GM21825 (cell line): ENCODE measurements around the gene PSRC1.

Source experiments
- ATAC-seq: cut with Tn5 transposase; IDR thresholded peaks from one replicate; pipeline ENCODE4 v1.9.1; 2021; ENCODE audit warnings: mild to moderate bottlenecking, moderate library complexity; ENCODE audit not compliant: unreplicated experiment

Gene PSRC1

GRCh38 chr1:109273570-109274288 is 9.2 kb downstream of the PSRC1 start:
- no peak for ATAC-seq

GRCh38 chr1:109272831-109273547 is 10.0 kb downstream of the PSRC1 start:
- ATAC-seq: no peak

- no peak for ATAC-seq
Observed at GRCh38 chr1:109272021-109272799, 10.7 kb downstream of the PSRC1 start.

- ATAC-seq: no peak
Observed at GRCh38 chr1:109271458-109271857, 11.5 kb downstream of the PSRC1 start.

DNA sequence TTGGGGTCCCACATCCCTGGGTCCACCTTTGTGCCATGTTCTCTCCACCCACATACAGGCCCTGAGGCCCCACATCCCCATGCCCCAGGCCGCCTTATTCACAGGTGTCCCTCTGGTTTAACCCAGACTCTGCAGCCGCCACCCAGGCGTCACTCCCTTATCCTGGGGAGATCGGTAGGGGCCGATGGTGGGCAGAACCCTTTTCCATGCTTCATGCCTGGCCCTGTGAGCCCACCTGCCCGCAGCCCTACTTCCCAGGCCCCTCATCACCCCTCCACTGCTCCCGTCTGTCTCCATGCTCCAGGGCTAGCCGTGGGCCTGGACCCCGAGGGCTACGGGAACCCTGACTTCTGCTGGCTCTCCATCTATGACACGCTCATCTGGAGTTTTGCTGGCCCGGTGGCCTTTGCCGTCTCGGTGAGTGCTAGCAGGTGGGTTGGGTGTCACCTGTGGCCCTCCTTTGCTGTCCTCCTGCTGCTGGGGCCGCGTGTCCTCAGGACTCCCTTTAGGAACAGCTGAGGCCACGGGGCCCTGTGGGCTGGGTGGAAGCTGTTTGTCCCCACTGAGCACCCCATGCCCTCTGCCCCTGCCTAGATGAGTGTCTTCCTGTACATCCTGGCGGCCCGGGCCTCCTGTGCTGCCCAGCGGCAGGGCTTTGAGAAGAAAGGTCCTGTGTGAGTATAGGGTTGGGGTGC is 12.2 kb downstream of the PSRC1 start:
- no peak for ATAC-seq

DNA sequence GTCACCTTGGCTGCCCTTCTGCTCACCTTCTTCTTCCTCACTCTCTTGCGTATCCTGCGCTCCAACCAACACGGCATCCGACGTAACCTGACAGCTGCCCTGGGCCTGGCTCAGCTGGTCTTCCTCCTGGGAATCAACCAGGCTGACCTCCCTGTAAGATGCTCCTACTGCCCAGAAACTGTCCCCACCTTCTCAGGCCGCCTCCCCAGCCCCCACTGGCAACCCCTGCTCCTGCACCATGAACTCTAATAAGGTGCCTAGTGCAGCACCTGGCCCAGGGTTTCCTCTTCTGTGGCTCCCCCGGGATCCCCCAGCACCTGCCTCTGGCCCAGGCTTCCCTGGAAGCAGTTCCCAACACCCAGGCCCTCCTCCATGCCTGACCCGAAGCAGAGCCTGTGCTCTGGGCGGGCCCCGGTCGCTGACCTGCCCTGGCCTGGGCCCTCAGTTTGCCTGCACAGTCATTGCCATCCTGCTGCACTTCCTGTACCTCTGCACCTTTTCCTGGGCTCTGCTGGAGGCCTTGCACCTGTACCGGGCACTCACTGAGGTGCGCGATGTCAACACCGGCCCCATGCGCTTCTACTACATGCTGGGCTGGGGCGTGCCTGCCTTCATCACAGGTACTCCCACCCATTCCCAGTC is 12.8 kb downstream of the PSRC1 start:
- ATAC-seq: no peak

DNA sequence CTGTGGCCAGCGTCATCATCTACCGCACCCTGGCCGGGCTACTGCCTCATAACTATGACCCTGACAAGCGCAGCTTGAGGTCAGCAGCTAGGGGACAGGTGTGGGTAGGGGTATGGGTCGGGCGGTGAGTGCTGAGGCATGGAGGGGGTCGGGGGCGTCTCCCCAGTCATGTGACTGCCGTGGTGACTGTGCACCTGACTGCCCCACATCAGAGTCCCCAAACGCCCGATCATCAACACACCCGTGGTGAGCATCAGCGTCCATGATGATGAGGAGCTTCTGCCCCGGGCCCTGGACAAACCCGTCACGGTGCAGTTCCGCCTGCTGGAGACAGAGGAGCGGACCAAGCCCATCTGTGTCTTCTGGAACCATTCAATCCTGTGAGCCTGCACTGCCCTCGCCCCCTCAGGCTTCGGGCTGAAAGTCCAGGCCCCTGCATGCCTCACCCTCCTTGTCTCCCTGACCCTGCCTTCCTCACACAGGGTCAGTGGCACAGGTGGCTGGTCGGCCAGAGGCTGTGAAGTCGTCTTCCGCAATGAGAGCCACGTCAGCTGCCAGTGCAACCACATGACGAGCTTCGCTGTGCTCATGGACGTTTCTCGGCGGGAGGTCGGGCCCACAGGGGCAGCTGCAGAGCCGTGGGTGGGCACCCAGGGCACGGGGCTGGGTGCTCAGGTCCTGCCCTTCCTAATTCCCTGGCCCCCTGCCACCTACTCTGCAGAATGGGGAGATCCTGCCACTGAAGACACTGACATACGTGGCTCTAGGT is 13.5 kb downstream of the PSRC1 start:
- no peak for ATAC-seq

- ATAC-seq: no peak
Observed at GRCh38 chr1:109268431-109269211, 14.3 kb downstream of the PSRC1 start.

DNA sequence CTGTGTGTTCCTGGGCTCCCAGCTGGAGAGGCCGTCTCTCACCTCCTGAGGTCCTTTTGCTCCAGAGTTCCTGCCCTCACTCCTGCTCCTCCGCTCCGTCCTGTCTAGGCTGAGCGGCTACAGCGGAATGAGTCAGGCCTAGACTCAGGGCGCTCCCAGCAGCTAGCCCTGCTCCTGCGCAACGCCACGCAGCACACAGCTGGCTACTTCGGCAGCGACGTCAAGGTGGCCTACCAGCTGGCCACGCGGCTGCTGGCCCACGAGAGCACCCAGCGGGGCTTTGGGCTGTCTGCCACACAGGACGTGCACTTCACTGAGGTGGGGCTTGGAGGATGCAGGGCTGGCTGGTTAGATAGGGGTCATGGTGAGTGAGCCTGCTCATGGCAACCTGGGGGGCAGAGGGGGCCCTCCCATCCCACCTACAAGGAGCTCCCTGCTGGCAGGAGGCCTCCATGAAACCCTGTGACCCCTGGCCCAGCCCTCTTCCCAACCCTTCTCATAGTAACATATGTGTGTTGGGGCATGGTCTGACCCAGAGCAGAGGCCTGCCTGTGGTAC is 15.1 kb downstream of the PSRC1 start:
- no peak for ATAC-seq

DNA sequence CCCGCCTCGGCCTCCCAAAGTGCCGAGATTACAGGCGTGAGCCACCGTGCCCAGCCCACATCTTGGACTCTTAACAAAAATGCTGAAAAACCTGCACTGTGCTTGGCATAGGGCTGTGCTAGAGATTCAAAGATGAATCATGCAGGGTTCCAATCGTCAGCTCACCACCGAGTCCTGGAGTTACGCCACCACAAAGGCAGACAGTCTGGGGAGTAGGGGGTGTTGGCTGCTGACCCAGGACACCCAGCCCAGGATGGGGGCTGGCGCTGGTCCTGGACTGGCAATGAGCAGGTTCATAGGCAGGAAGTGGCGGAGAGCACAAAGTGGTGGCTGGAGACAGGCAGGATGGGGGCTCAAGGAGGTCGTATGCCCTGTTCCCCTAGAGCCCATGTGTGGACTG is 16.0 kb downstream of the PSRC1 start:
- ATAC-seq: no peak

- no peak for ATAC-seq
Observed at GRCh38 chr1:109265741-109266330, 17.1 kb downstream of the PSRC1 start.

DNA sequence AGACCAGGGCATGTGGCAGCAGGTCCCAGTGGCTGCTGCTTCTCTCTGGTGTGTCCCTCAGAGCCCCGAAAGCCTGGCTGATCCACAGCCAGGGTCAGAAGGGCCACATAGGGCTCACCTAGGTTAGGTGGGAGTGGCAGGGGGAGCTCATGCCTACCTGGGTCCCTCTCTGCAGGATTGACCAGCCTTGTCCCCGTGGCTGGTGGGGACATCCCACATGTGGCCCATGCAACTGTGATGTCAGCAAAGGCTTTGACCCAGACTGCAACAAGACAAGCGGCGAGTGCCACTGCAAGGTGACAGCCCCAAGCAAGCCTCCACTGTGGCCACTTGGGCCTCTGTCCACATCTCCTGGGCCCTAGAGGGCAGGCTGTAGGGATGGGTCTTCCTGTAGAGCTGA is 17.9 kb downstream of the PSRC1 start:
- ATAC-seq: no peak

DNA sequence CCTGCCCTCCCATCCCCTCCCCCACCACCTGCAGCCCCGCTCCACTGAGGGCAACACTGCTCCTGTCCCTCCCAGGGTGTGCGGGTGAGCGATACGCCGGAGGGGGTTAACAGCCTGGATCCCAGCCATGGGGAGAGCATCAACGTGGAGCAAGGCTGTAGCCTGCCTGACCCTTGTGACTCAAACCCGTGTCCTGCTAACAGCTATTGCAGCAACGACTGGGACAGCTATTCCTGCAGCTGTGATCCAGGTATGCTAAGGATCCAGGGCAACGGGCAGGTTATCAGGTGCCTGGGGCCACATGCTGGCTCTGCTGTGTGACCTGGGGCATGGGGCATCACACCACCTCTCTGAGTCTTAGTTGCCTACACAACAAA is 18.6 kb downstream of the PSRC1 start:
- no peak for ATAC-seq

DNA sequence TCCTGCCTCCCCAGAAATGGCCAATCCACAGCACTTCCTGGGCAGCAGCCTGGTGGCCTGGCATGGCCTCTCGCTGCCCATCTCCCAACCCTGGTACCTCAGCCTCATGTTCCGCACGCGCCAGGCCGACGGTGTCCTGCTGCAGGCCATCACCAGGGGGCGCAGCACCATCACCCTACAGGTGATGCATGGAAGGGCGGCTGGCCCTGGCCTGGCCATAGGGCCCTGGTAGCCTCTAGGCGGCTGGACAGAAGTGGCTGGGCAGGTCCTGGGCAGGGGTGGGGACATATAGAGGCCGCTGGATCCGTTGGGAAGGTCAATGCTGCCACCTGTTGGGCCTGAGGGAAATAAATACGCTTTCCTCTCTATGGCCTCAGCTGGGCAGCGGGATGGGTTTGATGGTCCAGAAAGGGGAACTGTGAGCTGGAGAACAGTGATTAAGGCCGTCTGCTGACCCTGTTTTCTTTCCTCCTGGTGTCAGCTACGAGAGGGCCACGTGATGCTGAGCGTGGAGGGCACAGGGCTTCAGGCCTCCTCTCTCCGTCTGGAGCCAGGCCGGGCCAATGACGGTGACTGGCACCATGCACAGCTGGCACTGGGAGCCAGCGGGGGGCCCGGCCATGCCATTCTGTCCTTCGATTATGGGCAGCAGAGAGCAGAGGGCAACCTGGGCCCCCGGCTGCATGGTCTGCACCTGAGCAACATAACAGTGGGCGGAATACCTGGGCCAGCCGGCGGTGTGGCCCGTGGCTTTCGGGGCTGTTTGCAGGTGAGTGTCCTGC is 19.2 kb downstream of the PSRC1 start:
- peak; percentile 83 for ATAC-seq

DNA sequence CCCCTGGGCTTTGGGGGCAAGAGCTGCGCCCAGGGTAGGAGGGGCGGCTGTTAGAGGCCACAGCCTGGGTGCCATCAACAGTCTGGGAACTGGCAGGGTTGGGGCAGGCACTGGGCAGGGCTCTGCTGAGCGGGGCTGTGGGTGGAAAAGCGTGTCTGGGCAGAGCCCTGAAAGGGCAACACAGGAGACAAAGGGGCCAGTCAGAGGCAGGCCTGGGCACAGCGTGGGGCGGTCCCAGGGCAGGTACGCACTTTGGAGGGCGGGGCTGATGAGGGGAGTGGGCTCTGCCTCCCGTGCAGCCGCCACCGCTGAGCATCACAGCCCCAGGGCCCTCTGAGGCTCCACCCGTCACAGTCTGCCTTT is 19.7 kb downstream of the PSRC1 start:
- ATAC-seq: no peak

GRCh38 chr1:109262231-109263055 is 20.5 kb downstream of the PSRC1 start:
- no peak for ATAC-seq

GRCh38 chr1:109261578-109261977 is 21.4 kb downstream of the PSRC1 start:
- no peak for ATAC-seq
